GM12864 (cell line): Measurements from ENCODE around the gene ACO1.

Source experiments
- DNase-seq: peaks from one replicate; pipeline ENCODE4 v3.0.0-alpha.2; 2011; ENCODE audit warnings: low read depth
- H3K4me3 ChIP-seq: 2 replicates; pipeline ENCODE4 v1.5.1; 2011; ENCODE audit warnings: mild to moderate bottlenecking, low read depth, low read length, control low read depth
- TF ChIP-seq, protein P1 (sequence below): IDR thresholded peaks from 2 replicates; pipeline ENCODE4 v1.5.1; 2011; ENCODE audit warnings: low read depth, mild to moderate bottlenecking, moderate library complexity, low read length, control low read depth, inconsistent platforms; ENCODE audit errors: missing control alignments

The ACO1 gene

DNA sequence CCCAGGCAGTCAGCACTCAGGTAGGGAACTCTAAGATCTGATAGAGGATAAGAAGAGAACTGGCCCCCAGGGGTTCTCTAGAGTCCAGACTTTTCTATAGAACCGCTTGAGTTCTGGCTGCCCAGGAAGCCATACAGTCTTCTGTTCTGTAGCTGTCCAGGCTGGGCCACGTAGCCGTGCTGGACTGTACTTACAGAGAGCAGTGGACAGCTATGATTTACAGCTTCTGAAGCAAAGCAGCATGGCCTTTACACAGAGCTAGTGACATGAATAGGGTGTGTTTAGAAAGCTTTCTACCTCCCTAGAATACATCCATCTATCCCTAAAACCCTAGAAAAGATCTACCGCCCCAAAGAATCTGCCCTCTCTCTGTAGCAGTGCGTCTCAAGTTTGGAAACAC is 57.2 kb downstream of the ACO1 start:
- DNase-seq = no peak
- H3K4me3 ChIP-seq = no peak overlapping the region
- TF ChIP-seq, protein P1, sequence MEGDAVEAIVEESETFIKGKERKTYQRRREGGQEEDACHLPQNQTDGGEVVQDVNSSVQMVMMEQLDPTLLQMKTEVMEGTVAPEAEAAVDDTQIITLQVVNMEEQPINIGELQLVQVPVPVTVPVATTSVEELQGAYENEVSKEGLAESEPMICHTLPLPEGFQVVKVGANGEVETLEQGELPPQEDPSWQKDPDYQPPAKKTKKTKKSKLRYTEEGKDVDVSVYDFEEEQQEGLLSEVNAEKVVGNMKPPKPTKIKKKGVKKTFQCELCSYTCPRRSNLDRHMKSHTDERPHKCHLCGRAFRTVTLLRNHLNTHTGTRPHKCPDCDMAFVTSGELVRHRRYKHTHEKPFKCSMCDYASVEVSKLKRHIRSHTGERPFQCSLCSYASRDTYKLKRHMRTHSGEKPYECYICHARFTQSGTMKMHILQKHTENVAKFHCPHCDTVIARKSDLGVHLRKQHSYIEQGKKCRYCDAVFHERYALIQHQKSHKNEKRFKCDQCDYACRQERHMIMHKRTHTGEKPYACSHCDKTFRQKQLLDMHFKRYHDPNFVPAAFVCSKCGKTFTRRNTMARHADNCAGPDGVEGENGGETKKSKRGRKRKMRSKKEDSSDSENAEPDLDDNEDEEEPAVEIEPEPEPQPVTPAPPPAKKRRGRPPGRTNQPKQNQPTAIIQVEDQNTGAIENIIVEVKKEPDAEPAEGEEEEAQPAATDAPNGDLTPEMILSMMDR = no peak

GRCh38 chr9:32442433-32442832 is 58.0 kb downstream of the ACO1 start:
- TF ChIP-seq, protein P1 = no peak
- DNase-seq = no peak
- no peak overlapping the region for H3K4me3 ChIP-seq

DNA sequence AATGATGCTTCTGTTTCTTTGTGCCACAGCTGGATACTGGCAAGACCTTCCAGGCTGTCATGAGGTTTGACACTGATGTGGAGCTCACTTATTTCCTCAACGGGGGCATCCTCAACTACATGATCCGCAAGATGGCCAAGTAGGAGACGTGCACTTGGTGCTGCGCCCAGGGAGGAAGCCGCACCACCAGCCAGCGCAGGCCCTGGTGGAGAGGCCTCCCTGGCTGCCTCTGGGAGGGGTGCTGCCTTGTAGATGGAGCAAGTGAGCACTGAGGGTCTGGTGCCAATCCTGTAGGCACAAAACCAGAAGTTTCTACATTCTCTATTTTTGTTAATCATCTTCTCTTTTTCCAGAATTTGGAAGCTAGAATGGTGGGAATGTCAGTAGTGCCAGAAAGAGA is 65.5 kb downstream of the ACO1 start:
- TF ChIP-seq, protein P1 = no peak
- no peak overlapping the region for H3K4me3 ChIP-seq
- DNase-seq = no peak

GRCh38 chr9:32454280-32454679 is 69.8 kb downstream of the ACO1 start:
- H3K4me3 ChIP-seq = no peak overlapping the region
- DNase-seq = no peak
- TF ChIP-seq, protein P1 = no peak

GRCh38 chr9:32455738-32456137 is 71.3 kb downstream of the ACO1 start:
- TF ChIP-seq, protein P1 = no peak
- H3K4me3 ChIP-seq = no peak overlapping the region
- no peak for DNase-seq

DNA sequence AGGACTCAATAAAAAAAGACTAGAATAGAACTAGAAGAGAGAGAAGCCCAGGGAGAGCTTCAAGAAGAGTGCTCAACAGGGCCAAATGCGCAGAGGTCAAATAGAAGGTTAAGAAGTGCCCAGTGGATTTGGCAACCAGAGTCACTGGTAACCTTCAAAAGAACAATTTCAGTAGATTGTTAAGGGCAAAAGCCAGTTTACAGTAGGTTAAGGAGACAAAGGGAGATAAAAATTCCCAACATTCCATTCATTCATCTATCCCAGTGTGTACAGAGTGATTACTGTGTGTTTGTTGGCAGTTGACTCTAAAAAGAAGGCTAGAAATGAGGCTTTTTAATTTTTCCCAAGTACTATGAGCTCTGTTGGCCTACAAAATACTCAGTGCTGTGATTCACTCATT is 72.1 kb downstream of the ACO1 start:
- H3K4me3 ChIP-seq = no peak overlapping the region
- no peak for DNase-seq
- TF ChIP-seq, protein P1 = no peak

GRCh38 chr9:32463500-32464293 is 79.3 kb downstream of the ACO1 start:
- TF ChIP-seq, protein P1 = no peak
- H3K4me3 ChIP-seq = no peak overlapping the region
- DNase-seq = no peak
